22Rv1 (cell line): ENCODE results near the gene MBTD1.

Source experiments
- CTCF ChIP-seq: fragments of 450-650 bp; IDR thresholded peaks from 2 replicates; pipeline ENCODE4 v1.5.1; 2017; ENCODE audit warnings: mild to moderate bottlenecking
- ZFX ChIP-seq: fragments of 450-650 bp; IDR thresholded peaks from 2 replicates; pipeline ENCODE4 v1.6.1; 2017; ENCODE audit warnings: antibody characterized with exemption, borderline replicate concordance

GRCh38 chr17:51272812-51273211 lies 13.0 kb upstream of the MBTD1 start:
- TF ChIP-seq CTCF (no peak), ZFX (no peak)
